CD4-positive, alpha-beta T cell treated with Interleukin-2 at 100 ng/mL for 4 hours (primary cell): ENCODE data around the gene GPR146.

Experiments used
- DNase-seq: peaks from one replicate; pipeline ENCODE4 v3.0.0-alpha.2; 2020; ENCODE audit warnings: low spot score

The GPR146 gene

DNA sequence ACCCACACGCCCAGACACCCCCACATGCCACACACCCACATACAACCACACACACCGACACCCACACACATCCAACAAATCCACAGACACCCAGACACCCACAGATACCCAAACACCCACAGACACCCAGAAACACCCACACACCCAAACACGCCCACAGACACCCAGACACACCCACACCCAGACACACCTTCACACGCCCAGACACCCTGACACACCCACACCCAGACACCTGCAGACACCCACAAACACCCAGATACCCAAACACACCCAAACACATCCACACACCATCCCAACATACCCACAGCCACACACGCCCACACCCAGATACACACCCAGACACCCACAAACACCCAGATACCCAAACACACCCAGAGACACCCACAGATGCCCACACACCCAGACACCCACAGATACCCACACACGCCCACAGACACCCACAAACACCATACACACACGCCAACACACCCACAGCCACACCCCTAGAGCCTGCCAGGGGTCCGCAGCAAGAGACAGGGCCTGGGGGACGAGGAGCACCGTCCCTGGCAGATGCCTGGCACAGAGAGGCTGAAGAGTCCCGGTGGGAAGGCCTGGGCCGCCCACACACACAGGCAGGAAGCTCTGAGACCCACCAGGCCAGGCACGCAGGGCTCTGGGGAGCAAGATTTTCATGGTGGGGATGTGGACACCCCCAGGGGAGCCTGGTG is 32.9 kb upstream of the GPR146 start:
- peak; percentile 46 for DNase-seq

- DNase-seq, result no peak
Measured at GRCh38 chr7:1012004-1012715, 32.2 kb upstream of the GPR146 start.

DNA sequence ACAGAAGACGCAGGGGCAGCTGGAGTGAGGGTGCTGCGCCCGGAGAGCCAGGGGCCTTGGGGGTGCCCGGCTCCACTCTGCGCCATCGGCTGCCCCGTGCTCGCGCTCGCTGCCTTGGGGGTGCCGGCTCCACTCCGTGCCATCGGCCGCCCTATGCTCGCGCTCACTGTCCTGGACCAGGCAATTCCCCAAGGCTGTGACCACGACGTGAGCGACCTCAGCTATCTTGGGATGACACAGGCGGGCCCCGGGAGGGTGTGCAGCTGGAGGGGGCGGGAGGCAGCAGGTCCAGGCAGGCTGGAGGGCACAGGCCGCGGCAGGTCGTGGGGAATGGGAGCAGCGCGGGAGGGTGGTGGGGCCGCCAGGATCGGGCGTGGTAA is 31.6 kb upstream of the GPR146 start:
- DNase-seq, result no peak

- DNase-seq, result no peak
Measured at GRCh38 chr7:1013581-1013980, 30.8 kb upstream of the GPR146 start.

GRCh38 chr7:1014681-1015080 is 29.7 kb upstream of the GPR146 start:
- no peak for DNase-seq

GRCh38 chr7:1015196-1016121 is 28.9 kb upstream of the GPR146 start:
- no peak for DNase-seq

- no peak for DNase-seq
Measured at GRCh38 chr7:1016577-1017531, 27.5 kb upstream of the GPR146 start.

DNA sequence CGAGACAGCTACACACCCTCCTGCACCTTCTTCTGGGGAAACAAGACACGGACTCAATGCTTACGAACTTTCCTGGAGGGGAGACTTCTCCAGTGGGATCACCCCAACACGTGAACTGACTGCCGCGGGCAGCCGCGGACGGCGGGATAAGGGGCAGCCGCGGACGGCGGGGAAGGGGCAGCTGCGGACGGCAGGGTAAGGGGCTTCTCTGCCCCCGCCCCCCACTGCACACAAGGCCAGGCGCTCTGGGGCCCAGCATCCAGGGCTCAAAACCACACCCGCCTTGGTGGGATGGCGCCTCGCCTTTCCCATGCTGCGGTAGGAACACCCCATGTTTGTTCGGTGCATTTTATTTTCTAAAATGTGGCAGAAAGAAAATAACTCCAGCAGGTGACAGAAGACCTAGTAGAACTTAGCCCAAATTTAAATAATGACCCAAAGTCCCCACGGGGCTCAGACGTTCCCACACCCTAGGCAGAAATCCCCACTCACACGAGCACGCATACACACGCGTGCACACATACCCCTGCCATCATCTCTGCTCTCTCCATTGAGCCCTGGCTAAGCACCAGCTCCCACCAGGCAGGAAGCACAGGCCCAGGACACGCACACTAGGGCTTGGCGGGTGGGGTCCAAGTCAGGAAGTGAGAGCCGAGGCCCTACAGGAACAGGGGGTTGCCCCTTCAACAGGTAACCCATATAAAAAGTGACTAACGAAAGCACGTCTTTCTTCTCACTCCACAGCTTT is 26.6 kb upstream of the GPR146 start:
- no peak for DNase-seq

GRCh38 chr7:1018334-1018695 is 26.0 kb upstream of the GPR146 start:
- no peak for DNase-seq

- DNase-seq, result no peak
Measured at GRCh38 chr7:1019255-1019785, 25.0 kb upstream of the GPR146 start.

- no peak for DNase-seq
Measured at GRCh38 chr7:1019789-1020610, 24.3 kb upstream of the GPR146 start.

DNA sequence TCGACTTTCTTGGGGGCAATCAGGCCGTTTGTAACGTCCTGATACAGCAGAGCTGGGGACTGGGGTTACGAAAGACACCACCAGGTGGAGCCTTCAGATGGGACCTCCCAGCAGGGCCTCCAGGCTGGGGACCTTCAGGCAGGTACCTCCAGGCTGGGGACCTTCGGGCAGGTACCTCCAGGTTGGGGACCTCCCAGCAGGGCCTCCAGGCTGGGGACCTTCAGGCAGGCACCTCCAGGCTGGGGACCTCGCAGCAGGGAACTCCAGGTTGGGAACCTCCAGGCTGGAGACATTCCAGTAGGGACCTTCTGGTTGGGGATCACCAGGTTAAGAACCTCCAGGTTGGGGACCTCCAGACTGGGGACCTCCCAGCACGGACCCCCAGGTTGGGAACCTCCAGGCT is 23.5 kb upstream of the GPR146 start:
- peak; percentile 18 for DNase-seq

- DNase-seq, result no peak
Measured at GRCh38 chr7:1021366-1021765, 23.0 kb upstream of the GPR146 start.

- no peak for DNase-seq
Measured at GRCh38 chr7:1021931-1022330, 22.4 kb upstream of the GPR146 start.

DNA sequence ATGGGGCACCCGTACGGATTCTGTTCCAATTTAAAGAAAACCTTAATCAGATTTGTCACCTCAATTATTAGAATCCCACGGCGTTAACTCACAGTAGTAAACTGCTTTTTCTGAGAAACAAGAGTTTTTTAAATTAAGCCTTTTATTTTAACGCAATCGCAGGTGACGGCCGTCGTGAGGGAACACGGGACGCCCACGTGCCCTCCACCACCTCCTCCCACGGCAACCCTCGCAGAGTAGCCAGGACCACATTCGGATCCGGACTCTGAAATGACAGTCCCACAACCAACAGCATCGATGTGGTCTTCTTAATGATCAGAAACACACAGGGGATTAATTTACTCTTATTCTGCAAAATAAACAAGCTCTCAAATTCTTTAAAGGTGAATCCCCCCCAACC is 22.0 kb upstream of the GPR146 start:
- no peak for DNase-seq

DNA sequence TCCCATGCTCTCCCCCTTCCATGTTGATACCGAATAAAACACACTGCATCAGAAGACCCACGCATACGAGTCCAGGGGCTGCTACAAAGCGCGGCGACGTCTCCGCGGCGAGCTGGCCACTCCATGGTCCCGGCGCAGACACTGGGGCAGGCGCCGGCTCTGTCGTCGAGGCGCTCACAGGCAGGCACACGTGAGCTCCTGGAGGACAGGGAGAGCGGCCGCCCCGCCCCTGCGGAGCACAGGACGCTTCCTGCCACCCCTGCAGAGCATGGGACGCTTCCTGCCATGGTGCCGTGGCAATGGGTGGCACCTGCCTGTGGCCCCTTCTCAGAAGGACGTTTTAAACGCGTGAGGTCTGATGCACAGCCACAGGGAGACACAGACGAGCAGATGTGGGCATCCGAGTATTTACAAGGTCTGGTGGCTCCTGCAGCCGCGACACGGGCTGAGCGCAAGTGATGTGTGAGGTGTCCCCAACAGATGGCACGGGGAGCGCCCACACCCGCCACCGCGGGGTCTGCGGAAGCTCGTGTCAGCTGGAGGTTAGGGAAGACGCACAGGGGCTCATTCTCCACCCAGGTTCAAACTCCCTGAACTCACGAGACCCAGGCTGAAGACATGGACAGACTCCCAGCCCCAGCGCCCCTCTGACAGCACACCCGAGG is 21.4 kb upstream of the GPR146 start:
- no peak for DNase-seq

GRCh38 chr7:1024331-1024841 is 20.0 kb upstream of the GPR146 start:
- DNase-seq, result no peak

GRCh38 chr7:1024876-1025742 is 19.2 kb upstream of the GPR146 start:
- no peak for DNase-seq
